GM12873 (cell line): ENCODE results near the gene SLC2A8.

Experiments used
- CTCF ChIP-seq: IDR thresholded peaks from 2 replicates; pipeline ENCODE4 v1.5.1; 2012; ENCODE audit warnings: low read depth, mild to moderate bottlenecking, moderate library complexity, low read length, control low read depth; ENCODE audit not compliant: insufficient read depth; ENCODE audit errors: missing control alignments

SLC2A8 gene

GRCh38 chr9:127405344-127406125, 8.6 kb downstream of the SLC2A8 start:
- TF ChIP-seq CTCF = no peak

- no peak for TF ChIP-seq CTCF
Observed at GRCh38 chr9:127406799-127407491, 10.0 kb downstream of the SLC2A8 start.

- TF ChIP-seq CTCF = no peak
Observed at GRCh38 chr9:127407492-127407843, 10.5 kb downstream of the SLC2A8 start.

GRCh38 chr9:127411122-127411521, 14.2 kb downstream of the SLC2A8 start:
- no peak for TF ChIP-seq CTCF

- TF ChIP-seq CTCF = no peak
Observed at GRCh38 chr9:127415141-127415540, 18.2 kb downstream of the SLC2A8 start.

- no peak for TF ChIP-seq CTCF
Observed at GRCh38 chr9:127415657-127416056, 18.7 kb downstream of the SLC2A8 start.

- TF ChIP-seq CTCF = no peak
Observed at GRCh38 chr9:127417131-127418036, 20.4 kb downstream of the SLC2A8 start.
